ENCODE data around the gene WBP1.

DNA sequence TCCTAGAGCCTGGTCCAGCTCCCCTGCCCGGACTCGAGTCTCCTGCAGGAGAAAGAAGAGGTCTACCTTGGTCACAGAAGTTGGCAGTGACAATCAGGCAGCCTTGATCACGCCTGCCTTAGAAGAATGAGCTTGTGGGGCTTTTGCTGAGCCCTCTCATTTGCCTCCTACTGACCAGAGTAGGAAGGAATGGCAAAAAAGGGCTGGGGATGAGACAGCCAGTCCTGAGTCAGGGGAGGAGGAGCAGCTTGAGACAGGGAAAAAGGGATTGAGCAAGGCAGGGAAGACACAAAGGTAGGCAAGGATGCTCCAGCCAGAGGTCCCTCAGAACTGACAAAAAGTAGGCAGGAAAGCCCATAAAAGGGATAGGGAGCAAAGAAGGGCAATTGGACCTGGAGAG is 30.7 kb upstream of the WBP1 start:
- TF ChIP-seq, protein P1, sequence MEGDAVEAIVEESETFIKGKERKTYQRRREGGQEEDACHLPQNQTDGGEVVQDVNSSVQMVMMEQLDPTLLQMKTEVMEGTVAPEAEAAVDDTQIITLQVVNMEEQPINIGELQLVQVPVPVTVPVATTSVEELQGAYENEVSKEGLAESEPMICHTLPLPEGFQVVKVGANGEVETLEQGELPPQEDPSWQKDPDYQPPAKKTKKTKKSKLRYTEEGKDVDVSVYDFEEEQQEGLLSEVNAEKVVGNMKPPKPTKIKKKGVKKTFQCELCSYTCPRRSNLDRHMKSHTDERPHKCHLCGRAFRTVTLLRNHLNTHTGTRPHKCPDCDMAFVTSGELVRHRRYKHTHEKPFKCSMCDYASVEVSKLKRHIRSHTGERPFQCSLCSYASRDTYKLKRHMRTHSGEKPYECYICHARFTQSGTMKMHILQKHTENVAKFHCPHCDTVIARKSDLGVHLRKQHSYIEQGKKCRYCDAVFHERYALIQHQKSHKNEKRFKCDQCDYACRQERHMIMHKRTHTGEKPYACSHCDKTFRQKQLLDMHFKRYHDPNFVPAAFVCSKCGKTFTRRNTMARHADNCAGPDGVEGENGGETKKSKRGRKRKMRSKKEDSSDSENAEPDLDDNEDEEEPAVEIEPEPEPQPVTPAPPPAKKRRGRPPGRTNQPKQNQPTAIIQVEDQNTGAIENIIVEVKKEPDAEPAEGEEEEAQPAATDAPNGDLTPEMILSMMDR (IDR thresholded peaks at IDR 0.05): no peak
- TF ChIP-seq EZH2phosphoT487 (IDR thresholded peaks at IDR 0.05) (no peak), EZH2 (IDR thresholded peaks at IDR 0.05) (no peak)
